DND-41 (cell line): ENCODE measurements around the gene CD80.

ENCODE experiments used
- EZH2 ChIP-seq: IDR thresholded peaks from 3 replicates; pipeline ENCODE4 v1.6.1; 2012; ENCODE audit warnings: borderline replicate concordance, low read depth, mild to moderate bottlenecking, moderate library complexity, low read length, inconsistent platforms; ENCODE audit not compliant: severe bottlenecking
- TF ChIP-seq, protein P1 (sequence below): IDR thresholded peaks from 2 replicates; pipeline ENCODE4 v1.5.1; 2012; ENCODE audit warnings: borderline replicate concordance, low read length, moderate library complexity, mild to moderate bottlenecking; ENCODE audit not compliant: poor library complexity, severe bottlenecking; ENCODE audit errors: extremely low read depth

DNA sequence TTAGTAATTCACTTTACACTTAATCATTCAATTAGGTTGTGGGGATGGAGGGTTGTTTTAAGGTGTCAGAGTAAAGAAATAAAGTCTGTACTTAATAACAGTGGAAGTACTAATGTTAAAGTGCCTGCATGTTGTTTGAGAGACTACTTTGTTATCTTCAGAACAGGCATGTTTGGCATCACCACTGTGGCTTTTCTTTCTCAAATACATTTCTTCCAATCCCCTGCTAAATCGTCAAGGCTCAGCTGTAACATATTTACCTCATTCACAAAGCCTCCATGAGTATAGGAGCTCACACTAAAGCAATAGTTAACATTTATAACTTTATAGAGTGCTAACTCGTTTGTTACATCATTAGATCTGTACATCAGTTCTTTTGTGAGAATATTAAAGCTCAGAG, 58.5 kb downstream of the CD80 start:
- TF ChIP-seq, protein P1, sequence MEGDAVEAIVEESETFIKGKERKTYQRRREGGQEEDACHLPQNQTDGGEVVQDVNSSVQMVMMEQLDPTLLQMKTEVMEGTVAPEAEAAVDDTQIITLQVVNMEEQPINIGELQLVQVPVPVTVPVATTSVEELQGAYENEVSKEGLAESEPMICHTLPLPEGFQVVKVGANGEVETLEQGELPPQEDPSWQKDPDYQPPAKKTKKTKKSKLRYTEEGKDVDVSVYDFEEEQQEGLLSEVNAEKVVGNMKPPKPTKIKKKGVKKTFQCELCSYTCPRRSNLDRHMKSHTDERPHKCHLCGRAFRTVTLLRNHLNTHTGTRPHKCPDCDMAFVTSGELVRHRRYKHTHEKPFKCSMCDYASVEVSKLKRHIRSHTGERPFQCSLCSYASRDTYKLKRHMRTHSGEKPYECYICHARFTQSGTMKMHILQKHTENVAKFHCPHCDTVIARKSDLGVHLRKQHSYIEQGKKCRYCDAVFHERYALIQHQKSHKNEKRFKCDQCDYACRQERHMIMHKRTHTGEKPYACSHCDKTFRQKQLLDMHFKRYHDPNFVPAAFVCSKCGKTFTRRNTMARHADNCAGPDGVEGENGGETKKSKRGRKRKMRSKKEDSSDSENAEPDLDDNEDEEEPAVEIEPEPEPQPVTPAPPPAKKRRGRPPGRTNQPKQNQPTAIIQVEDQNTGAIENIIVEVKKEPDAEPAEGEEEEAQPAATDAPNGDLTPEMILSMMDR: no peak
- no peak for TF ChIP-seq EZH2
